Spleen (tissue), 7 donors: ENCODE measurements around the gene SPDYC.

ENCODE experiments used
- CTCF ChIP-seq, 11 experiments: fragments of 200-600 bp in 7 of 11; fragments of 450-650 bp in 4 of 11; sonication (generic) in 4 of 11; IDR thresholded peaks in 8 of 11; conservative IDR thresholded peaks in 3 of 11; 1 replicate in 7 of 11; 2 replicates in 4 of 11; pipeline versions ENCODE4 v1.4.0 to v1.8.0; 2016 to 2021; ENCODE audit warnings: antibody characterized with exemption in 11 of 11, inconsistent platforms in 4 of 11, mild to moderate bottlenecking in 1 of 11
- POLR2A ChIP-seq, 3 donors: fragments of 450-650 bp; IDR thresholded peaks; one replicate each; pipeline ENCODE4 v1.5.1; 2017; ENCODE audit warnings: antibody characterized with exemption in 3 of 3, mild to moderate bottlenecking in 1 of 3
- POLR2AphosphoS5 ChIP-seq, 3 donors: sonication (generic); formaldehyde crosslinking; IDR thresholded peaks; one replicate each; pipeline ENCODE4 v1.5.1; 2017; ENCODE audit warnings: antibody characterized with exemption in 3 of 3
- donor health status: DM: no; HTN: no; CAD: no; lungs with moderate emphysema.
- donor health status: DM: no; HTN: no; CAD: no.
- donor health status: DM: no; HTN: no; CAD: no.

- TF ChIP-seq CTCF (IDR thresholded peaks at IDR 0.05 in 8 of 11, conservative IDR thresholded peaks at IDR 0.05 in 3 of 11), result no peak
- TF ChIP-seq POLR2A (IDR thresholded peaks at IDR 0.05), result no peak
- TF ChIP-seq POLR2AphosphoS5 (IDR thresholded peaks at IDR 0.05), result no peak
These were observed 38.6 kb upstream of the SPDYC start for GRCh38 chr11:65131417-65131776.
